Superior temporal gyrus (tissue), 1 donor: ENCODE results near the gene FOCAD.
"Not testable (repeated sequence)": the region's sequence is repeated elsewhere in the genome, so short reads cannot be mapped to it uniquely, and the experiment has no call there.

ENCODE experiments used
- DNase-seq: peaks from one replicate; pipeline ENCODE4 v3.0.0-alpha.2; 2016; ENCODE audit errors: extremely low spot score

FOCAD gene

GRCh38 chr9:20973246-20973947 is 289.3 kb downstream of the FOCAD start:
- not testable (repeated sequence) for DNase-seq

DNA sequence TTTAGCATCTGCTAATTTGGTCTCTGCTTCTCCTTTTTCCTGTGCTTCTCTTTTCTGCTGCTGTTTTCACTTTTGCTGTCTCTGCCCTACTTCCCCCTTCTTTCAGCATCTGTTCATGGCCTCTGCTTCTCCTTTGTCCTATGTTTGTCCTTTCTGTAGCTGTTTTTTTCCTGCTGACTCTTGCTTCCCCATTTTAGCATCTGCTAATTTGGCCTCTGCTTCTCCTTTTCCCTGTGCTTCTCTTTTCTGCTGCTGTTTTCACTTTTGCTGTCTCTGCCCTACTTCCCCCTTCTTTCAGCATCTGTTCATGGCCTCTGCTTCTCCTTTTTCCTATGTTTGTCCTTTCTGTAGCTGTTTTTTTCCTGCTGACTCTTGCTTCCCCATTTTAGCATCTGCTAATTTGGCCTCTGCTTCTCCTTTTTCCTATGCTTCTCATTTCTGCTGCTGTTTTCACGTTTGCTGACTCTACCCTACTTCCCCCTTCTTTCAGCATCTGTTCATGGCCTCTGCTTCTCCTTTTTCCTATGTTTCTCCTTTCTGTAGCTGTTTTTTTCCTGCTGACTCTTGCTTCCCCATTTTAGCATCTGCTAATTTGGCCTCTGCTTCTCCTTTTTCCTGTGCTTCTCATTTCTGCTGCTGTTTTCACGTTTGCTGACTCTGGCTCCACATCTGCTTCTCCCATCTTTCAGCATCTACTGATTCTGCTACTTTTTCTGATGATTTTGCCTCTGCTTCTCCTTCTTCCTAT is 290.3 kb downstream of the FOCAD start:
- not testable (repeated sequence) for DNase-seq

GRCh38 chr9:20978249-20978648 is 294.2 kb downstream of the FOCAD start:
- DNase-seq: no peak

- DNase-seq: peak; percentile 40
Observed at GRCh38 chr9:20980832-20981455, 296.9 kb downstream of the FOCAD start.

DNA sequence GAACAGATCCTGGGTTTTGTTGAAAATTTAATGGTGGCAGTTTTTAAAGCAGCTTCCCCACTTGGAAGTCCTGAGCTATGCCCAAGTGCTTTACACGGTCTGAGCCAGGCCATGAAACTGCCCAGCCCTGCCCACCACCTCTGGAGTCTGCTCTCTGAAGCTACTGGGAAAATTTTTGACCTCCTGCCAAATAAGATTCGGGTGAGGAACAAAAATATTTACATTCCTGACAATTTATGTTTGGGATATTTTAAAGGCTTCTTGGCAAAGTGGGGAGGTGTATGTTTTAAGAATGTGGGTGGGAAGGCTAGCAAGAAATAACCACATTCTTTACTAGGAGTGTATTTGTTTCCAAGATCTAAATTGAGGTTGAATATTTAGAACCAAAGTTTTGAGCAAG is 297.4 kb downstream of the FOCAD start:
- no peak for DNase-seq

- DNase-seq: no peak
Observed at GRCh38 chr9:20984506-20984905, 300.4 kb downstream of the FOCAD start.

- DNase-seq: no peak
Observed at GRCh38 chr9:20985851-20986600, 302.0 kb downstream of the FOCAD start.

DNA sequence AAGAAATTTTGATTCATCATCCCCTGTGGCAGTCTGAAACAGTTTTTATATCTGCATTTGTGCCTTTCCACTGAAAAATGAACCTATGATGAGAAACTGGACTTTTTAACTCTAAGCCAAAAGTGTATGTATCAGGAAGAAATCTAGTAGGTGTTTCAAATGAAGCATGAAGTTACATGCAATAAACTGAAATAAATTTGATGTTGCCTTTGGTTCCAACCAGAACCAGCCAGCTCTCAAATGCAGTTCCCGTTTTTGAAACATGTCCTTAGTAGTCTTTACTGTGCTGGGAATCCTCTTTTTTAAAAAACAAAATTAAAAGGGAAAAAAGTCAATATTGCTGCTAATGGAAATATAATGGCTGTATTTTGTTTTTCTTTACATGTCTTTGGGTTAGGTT is 303.5 kb downstream of the FOCAD start:
- DNase-seq: no peak

- DNase-seq: no peak
Observed at GRCh38 chr9:20988061-20988460, 304.0 kb downstream of the FOCAD start.

- DNase-seq: no peak
Observed at GRCh38 chr9:20988671-20989315, 304.7 kb downstream of the FOCAD start.

DNA sequence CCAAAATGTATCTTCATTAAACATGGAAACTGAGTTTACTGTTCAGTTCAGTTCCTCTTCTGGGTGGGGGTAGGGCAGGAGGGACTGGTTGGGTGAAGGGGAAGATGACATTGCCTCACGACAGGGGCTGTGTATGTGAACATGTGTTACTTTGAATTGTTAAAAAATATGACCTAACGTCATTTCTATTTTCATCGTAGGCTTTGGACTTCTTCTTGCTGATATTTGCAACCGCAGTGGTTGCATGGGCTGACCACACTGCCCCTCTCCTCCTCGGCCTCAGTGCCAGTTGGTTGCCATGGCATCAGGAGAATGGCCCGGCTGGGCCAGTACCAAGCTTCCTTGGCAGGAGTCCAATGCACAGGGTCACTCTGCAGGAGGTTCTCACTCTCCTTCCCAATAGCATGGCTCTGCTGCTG is 305.9 kb downstream of the FOCAD start:
- DNase-seq: peak; percentile 41

DNA sequence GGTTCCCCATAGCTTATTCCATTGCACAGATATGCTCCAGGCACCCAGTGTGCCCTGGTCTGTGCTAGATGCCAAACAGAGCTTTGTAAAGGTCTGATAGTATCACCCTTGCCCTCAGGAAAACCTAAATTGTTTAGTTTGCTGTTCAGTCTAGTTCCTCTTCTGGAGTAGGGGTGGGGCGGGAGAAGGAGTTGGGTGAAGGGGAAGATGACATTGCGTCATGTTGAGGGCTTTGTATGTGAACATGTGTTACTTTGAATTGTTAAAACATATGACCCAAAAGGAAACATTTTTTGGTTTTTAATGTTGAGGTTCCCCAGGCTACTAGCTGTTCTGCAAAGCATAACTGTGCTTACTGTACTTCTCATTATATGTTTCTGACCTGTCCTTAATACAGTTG is 306.8 kb downstream of the FOCAD start:
- no peak for DNase-seq

GRCh38 chr9:20994486-20994885 is 310.4 kb downstream of the FOCAD start:
- no peak for DNase-seq

DNA sequence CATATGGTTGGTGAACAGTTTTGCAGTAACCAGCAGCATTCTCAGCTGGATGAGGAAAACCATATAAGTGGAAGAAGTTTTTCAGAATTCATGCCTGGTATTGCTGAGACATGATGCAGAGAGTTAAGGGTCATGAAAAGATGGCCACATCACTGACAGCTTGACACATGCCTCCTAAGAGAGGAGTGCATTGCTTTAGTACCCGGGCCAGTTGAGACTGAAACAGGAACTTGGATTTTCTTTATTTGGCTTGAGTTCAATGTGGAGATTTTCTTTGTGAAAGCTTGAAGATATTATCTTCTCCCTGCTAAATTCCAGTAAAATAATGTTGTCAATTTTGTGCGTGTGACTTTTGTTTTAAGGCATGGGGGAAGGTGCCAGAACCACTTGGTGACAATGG is 311.6 kb downstream of the FOCAD start:
- DNase-seq: no peak

DNA sequence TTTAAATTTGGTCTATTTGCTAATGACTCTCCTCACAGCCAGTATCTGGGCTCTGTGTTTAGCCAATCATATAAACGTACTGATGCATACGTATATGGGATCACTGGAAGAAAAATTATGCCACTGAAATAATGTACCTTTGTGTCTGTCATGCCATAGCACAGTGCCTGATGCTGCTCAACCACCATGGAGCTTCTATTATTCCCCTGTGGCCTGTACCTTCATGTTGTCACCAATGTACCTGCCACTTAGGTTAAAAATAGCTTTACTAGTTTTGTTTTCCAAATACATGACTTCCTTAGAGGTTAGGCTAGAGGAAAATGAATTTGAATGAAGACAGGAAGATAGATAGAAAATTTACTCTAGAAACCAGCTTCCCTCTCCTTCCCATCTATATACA is 312.8 kb downstream of the FOCAD start:
- DNase-seq: no peak

DNA sequence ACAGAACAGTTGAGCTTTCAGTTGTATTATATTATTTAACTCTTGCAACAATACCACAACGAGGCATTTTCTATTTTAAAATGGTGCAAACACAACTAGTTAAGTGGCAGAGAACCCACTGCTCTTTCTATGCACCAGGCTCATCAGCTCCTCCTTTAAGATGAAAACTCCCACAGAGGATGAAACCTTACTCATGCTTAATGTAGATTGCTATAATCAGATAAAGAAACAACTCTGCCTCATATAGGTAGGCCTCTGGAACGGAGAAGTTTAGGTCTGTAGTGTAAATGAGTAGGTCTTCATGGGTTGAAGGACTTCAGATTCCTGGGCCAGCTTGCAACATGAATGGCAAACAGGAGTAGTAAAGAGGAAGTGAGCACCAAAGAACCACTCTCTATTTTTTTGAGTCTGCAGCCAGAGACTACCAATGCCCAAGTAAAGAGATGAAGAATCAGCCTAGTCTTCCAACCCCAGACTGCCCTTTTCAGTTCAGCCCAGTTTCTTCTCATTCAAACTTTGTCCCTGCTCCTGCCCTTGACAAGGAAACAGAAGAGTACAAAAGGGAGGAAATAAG is 313.5 kb downstream of the FOCAD start:
- DNase-seq: no peak

- no peak for DNase-seq
Observed at GRCh38 chr9:21001581-21001980, 317.5 kb downstream of the FOCAD start.

GRCh38 chr9:21002040-21002439 is 318.0 kb downstream of the FOCAD start:
- no peak for DNase-seq

DNA sequence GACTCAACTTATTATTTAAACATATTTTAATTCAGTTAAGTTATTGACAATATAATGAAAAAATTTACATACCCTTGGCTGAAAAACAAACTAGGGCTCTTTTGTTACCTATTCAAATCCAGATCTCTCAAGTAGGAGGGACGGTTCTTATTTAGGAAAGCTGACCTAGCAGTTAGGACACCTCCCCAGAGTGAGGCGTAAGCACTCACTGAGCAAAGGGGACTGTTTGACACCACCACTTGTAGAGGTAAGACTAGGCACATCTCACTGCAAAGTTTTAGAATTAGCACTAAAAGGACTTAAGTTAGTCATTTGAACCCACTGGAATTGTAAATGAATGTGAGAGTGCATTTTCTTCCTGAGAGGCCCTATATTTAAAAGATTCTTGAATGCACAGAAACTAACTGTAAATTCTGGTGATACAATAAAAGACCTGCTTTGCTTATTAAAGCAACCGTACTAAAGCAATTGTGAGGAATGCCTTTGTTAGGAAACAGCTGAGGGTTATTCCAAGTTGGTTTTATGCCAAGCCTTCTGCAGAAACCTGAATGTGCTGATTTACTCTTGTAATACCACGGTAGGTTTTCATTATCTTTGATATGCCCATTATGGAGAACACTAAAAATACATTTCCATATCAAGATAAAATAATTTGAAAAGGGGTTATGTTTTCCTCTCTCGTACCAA is 331.2 kb downstream of the FOCAD start:
- DNase-seq: no peak

DNA sequence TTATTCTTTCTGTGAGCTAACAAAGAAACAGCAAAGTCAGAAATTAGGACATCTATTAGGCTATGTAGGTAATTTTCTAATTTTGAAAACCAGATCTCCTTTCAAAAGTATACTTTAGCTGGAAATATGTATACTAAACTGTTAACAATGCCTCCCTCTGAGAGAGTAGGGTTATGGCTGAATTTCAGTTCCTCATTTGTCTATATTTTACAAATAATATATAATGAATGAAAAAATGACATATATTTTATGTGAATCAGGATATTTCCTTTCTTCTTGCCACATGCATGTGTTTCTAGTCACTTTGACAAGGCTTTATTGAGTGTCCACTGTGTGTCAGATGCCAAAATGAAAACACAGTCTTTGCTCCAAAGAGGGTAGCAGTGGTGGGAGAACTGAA is 331.9 kb downstream of the FOCAD start:
- DNase-seq: no peak
